IMR-90 (cell line): ENCODE measurements around the gene SOCS6. TPM values are rescaled to one million over a fixed set of nuclear protein-coding genes. Genes with fewer than 3 reads are reported as not detected.

Experiments used
- ATAC-seq: fragments of 200-7000 bp; cut with Tn5 transposase; 2 replicates; pipeline ENCODE4 v1.9.1; 2020; ENCODE audit warnings: low read depth, mild to moderate bottlenecking, moderate library complexity
- BruUV-seq: library from RNA; stranded (reverse); fragments of 400-500 nt; replicated peaks from 2 replicates; lab custom pipeline; 2021; lab: Mats Ljungman, UMichigan
- CTCF ChIA-PET: fragments of 300-600 bp; formaldehyde crosslinking; extraction: SDS; loops from one replicate; lab custom pipeline; 2021; ENCODE audit warnings: antibody characterized with exemption; lab: Yijun Ruan, JAX
- POLR2A ChIA-PET: fragments of 300-600 bp; sonication (Branson Sonifier 250); formaldehyde crosslinking; loops from one replicate; lab custom pipeline; 2022; ENCODE audit warnings: antibody characterized with exemption; ENCODE audit not compliant: unreplicated experiment; lab: Charles Lee
- DNase-seq: peaks from one replicate; pipeline ENCODE4 v3.0.0; 2013
- H2AFZ ChIP-seq: replicated peaks from 2 replicates; pipeline ENCODE3; 2013; ENCODE audit warnings: low read length, mild to moderate bottlenecking; ENCODE audit not compliant: poor library complexity
- H2AK5ac ChIP-seq: 2 replicates; pipeline ENCODE4 v1.6.1; 2013; ENCODE audit warnings: low read depth, low read length, inconsistent platforms
- H2AK9ac ChIP-seq: replicated peaks from 2 replicates; pipeline ENCODE3; 2013; ENCODE audit warnings: mild to moderate bottlenecking, low read depth, low read length, moderate library complexity; ENCODE audit not compliant: poor library complexity
- H2BK120ac ChIP-seq: 2 replicates; pipeline ENCODE4 v1.6.1; 2013; ENCODE audit warnings: low read depth, low read length, inconsistent platforms
- H2BK15ac ChIP-seq: 3 replicates; pipeline ENCODE4 v1.6.1; 2013; ENCODE audit warnings: low read depth, low read length, inconsistent platforms
- H2BK20ac ChIP-seq: 2 replicates; pipeline ENCODE4 v1.6.1; 2013; ENCODE audit warnings: low read depth, mild to moderate bottlenecking, inconsistent platforms, low read length, moderate library complexity
- H2BK5ac ChIP-seq: 2 replicates; pipeline ENCODE4 v1.6.1; 2013; ENCODE audit warnings: mild to moderate bottlenecking, low read depth, low read length, inconsistent platforms; ENCODE audit not compliant: poor library complexity, severe bottlenecking
- H3K14ac ChIP-seq: replicated peaks from 2 replicates; pipeline ENCODE4 v1.6.1; 2013; ENCODE audit warnings: low read depth, low read length, inconsistent platforms
- H3K18ac ChIP-seq: 2 replicates; pipeline ENCODE4 v1.6.1; 2013; ENCODE audit warnings: low read depth, low read length, control low read depth
- H3K23ac ChIP-seq: 2 replicates; pipeline ENCODE4 v1.6.1; 2013; ENCODE audit warnings: low read depth, low read length, inconsistent platforms
- H3K27ac ChIP-seq: 2 replicates; pipeline ENCODE4 v1.5.1; 2013; ENCODE audit warnings: mild to moderate bottlenecking, control low read depth, low read length; ENCODE audit not compliant: insufficient read depth
- H3K27me3 ChIP-seq: 2 replicates; pipeline ENCODE4 v1.6.1; 2013; ENCODE audit warnings: low read length; ENCODE audit not compliant: control insufficient read depth, insufficient read depth
- H3K36me3 ChIP-seq: 2 replicates; pipeline ENCODE4 v1.6.1; 2013; ENCODE audit warnings: low read length, mixed read lengths; ENCODE audit not compliant: control insufficient read depth, insufficient read depth
- H3K4ac ChIP-seq: 2 replicates; pipeline ENCODE4 v1.6.1; 2013; ENCODE audit warnings: low read depth, low read length, inconsistent platforms
- H3K4me1 ChIP-seq: 2 replicates; pipeline ENCODE4 v1.6.1; 2013; ENCODE audit warnings: low read length, mixed read lengths; ENCODE audit not compliant: control insufficient read depth, insufficient read depth
- H3K4me2 ChIP-seq: 2 replicates; pipeline ENCODE4 v1.6.1; 2013; ENCODE audit warnings: low read depth, mild to moderate bottlenecking, control low read depth, low read length, moderate library complexity
- H3K4me3 ChIP-seq: 2 replicates; pipeline ENCODE4 v1.5.1; 2013; ENCODE audit warnings: low read depth, mild to moderate bottlenecking, control low read depth, low read length, moderate library complexity; ENCODE audit not compliant: insufficient read depth
- H3K56ac ChIP-seq: 2 replicates; pipeline ENCODE4 v1.6.1; 2013; ENCODE audit warnings: low read length, inconsistent platforms; ENCODE audit not compliant: insufficient read depth; ENCODE audit errors: extremely low read depth
- H3K79me1 ChIP-seq, 2 experiments: 2 replicates each; pipeline ENCODE4 v1.6.1; 2013; ENCODE audit warnings: low read length in 2 of 2, inconsistent platforms in 1 of 2, low read depth in 1 of 2
- H3K9ac ChIP-seq: 2 replicates; pipeline ENCODE4 v1.6.1; 2013; ENCODE audit warnings: low read depth, low read length, control low read depth
- H3K9me1 ChIP-seq: 2 replicates; pipeline ENCODE4 v1.6.1; 2013; ENCODE audit warnings: low read length, inconsistent platforms; ENCODE audit not compliant: insufficient read depth
- H3K9me3 ChIP-seq: 2 replicates; pipeline ENCODE4 v1.6.1; 2013; ENCODE audit warnings: low read length; ENCODE audit not compliant: control insufficient read depth, insufficient read depth
- H4K20me1 ChIP-seq: 2 replicates; pipeline ENCODE4 v1.6.1; 2013; ENCODE audit warnings: low read length, inconsistent platforms; ENCODE audit not compliant: insufficient read depth
- H4K5ac ChIP-seq: 2 replicates; pipeline ENCODE4 v1.6.1; 2013; ENCODE audit warnings: mild to moderate bottlenecking, low read depth, low read length, control low read depth
- H4K8ac ChIP-seq, 2 experiments: 2 replicates each; pipeline ENCODE4 v1.6.1; 2013; ENCODE audit warnings: low read depth in 2 of 2, low read length in 2 of 2, control low read depth in 1 of 2, inconsistent platforms in 1 of 2
- H4K91ac ChIP-seq: 2 replicates; pipeline ENCODE4 v1.6.1; 2013; ENCODE audit warnings: low read depth, low read length, inconsistent platforms; ENCODE audit not compliant: insufficient read depth
- CEBPB ChIP-seq: IDR thresholded peaks from 2 replicates; pipeline ENCODE4 v1.6.1; 2012; ENCODE audit warnings: low read depth, low read length, improper control_type of control experiment
- CTCF ChIP-seq: conservative IDR thresholded peaks from 2 replicates; pipeline ENCODE4 v1.5.1; 2012; ENCODE audit warnings: mild to moderate bottlenecking, low read depth, low read length, improper control_type of control experiment
- ELK1 ChIP-seq: fragments of 150-350 bp; IDR thresholded peaks from 2 replicates; pipeline ENCODE4 v1.6.1; 2016; ENCODE audit warnings: low read depth, mild to moderate bottlenecking, low read length, moderate library complexity, borderline replicate concordance
- FOS ChIP-seq: fragments of 150-350 bp; IDR thresholded peaks from 2 replicates; pipeline ENCODE4 v1.6.1; 2016; ENCODE audit warnings: low read depth, low read length
- MAFK ChIP-seq: IDR thresholded peaks from 2 replicates; pipeline ENCODE4 v1.6.1; 2012; ENCODE audit warnings: low read depth, low read length, improper control_type of control experiment
- MAZ ChIP-seq: IDR thresholded peaks from 2 replicates; pipeline ENCODE4 v1.6.1; 2012; ENCODE audit warnings: low read depth, mild to moderate bottlenecking, low read length, improper control_type of control experiment, moderate library complexity, borderline replicate concordance
- MXI1 ChIP-seq: IDR thresholded peaks from 2 replicates; pipeline ENCODE4 v1.6.1; 2012; ENCODE audit warnings: low read depth, mild to moderate bottlenecking, low read length, moderate library complexity, borderline replicate concordance
- POLR2A ChIP-seq: IDR thresholded peaks from 2 replicates; pipeline ENCODE4 v1.6.1; 2012; ENCODE audit warnings: mild to moderate bottlenecking, low read depth, low read length
- RAD21 ChIP-seq: IDR thresholded peaks from 2 replicates; pipeline ENCODE4 v1.6.1; 2012; ENCODE audit warnings: low read length, improper control_type of control experiment
- RCOR1 ChIP-seq: IDR thresholded peaks from 2 replicates; pipeline ENCODE4 v1.6.1; 2012; ENCODE audit warnings: mild to moderate bottlenecking, low read length, improper control_type of control experiment; ENCODE audit not compliant: insufficient replicate concordance
- RFX5 ChIP-seq: IDR thresholded peaks from 2 replicates; pipeline ENCODE4 v1.8.0; 2012; ENCODE audit warnings: low read depth, mild to moderate bottlenecking, low read length, moderate library complexity
- USF2 ChIP-seq: fragments of 150-350 bp; IDR thresholded peaks from 2 replicates; pipeline ENCODE4 v1.6.1; 2017; ENCODE audit warnings: mild to moderate bottlenecking, antibody characterized with exemption, low read length, low read depth
- whole genome bisulfite sequencing, 2 experiments: methylation state at CpG; one replicate each; pipeline versions ENCODE4 v1.1.5 to v1.1.7; 2013; ENCODE audit warnings: missing lambda C conversion rate in 2 of 2; ENCODE audit not compliant: insufficient read length in 1 of 2; ENCODE audit errors: extremely low coverage in 2 of 2; 5-methylcytosine and 5-hydroxymethylcytosine counted together
- dilution Hi-C: fragments of 300-500 bp; cut with HindIII; formaldehyde crosslinking; loops from one replicate; pipeline ENCODE4 v1.14.3; 2018; ENCODE audit warnings: low sequenced_read_pairs; ENCODE audit not compliant: unreplicated experiment
- in situ Hi-C: fragments of 300-500 bp; cut with MboI; formaldehyde crosslinking; loops from 3 replicates; pipeline ENCODE4 v1.14.3; 2019; ENCODE audit warnings: low sequenced_read_pairs, inconsistent platforms, mixed read lengths
- intact Hi-C: fragments of 100-400 bp; cut with micrococcal nuclease; formaldehyde crosslinking; loops from 2 replicates; pipeline ENCODE4 v1.10.0; 2022
- polyA plus RNA-seq, 3 experiments: library from polyadenylated mRNA; depleted of rRNA; stranded (reverse); fragments of >200 nt; gene quantifications; 2 replicates each; pipeline ENCODE4 v1.2.3, GENCODE V29; 2012; ENCODE audit warnings: low replicate concordance in 1 of 3
- total RNA-seq: library from RNA; depleted of rRNA; stranded (reverse); fragments of >200 nt; gene quantifications from 2 replicates; pipeline ENCODE4 v1.2.3, GENCODE V29; 2012

Gene SOCS6
- total and polyA plus RNA-seq, 2 of the 4 experiments (the other 2 are of a cell fraction), result 21.3 to 57.4 TPM

DNA sequence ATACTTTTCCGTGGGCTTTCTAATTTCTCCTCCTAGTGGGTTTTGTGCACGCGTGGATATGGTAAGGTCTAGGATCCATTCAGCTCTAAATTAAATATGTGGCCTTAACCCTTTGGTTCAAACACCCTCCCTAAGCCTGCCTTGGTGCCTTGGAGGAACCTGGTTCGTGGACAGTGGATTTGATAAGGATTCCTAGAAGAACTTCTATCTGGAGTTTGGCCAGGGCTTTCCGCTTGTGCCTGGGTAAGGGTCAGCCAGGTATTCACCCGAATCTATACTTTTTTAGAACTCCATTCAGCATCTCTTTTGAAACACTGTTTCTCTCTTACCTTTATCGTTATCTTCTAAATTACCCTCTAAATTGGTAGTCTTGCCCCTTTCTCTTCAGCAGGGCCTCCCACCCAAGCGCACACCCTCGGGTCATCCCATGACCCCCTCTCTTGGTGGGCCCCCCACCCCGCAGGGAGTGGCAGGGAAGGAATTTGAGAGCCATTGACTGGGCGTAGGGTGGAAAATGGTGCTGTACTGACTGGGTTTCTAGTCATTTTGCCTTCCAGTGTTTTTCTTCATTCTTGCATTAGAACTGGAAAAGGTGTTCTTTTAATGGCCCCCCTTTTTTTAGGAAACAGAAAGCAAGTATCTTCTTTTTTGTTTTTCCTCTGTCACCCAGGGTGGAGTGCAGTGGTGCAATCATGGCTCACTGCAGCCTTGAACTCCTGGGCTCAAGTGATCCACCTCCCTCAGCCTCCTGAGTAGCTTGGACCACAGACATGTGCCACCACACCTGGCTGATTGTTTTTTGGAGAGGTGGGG is 1.8 kb downstream of the SOCS6 start (continued):
- TF ChIP-seq ELK1, result no peak

DNA sequence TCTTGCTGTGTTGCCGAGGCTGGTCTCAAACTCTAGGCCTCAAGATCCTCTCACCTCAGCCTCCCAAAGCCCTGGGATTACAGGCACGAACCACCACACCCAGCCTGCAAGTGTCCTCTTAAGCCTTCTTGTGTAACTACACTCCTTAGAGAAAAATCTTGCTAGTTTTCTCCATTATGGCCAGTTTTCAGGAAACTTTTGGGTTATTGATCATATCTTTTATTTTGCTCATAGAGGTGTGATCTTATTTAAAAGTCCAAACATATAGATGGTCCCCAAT is 2.4 kb downstream of the SOCS6 start:
- H2BK5ac ChIP-seq, result no peak overlapping the region
- no peak overlapping the region for H2BK120ac ChIP-seq
- no peak overlapping the region for H2BK20ac ChIP-seq
- H3K9me3 ChIP-seq, result no peaks in the 10 kb centered on the region
- peak overlapping the region; percentile 54 for H3K4me2 ChIP-seq
- H2BK15ac ChIP-seq, result no peak overlapping the region
- H4K5ac ChIP-seq, result no peak overlapping the region
- no peak overlapping the region; the same call in 1 of the 2 replicates for H3K4ac ChIP-seq
- peak overlapping the region; percentile 35 for H2AK9ac ChIP-seq
- H2AK5ac ChIP-seq, result peak overlapping the region; percentile 27; the same call in 1 of the 2 replicates
- intact Hi-C loops (no loop called here), dilution Hi-C loops (no loop called here), in situ Hi-C loops (loop anchor here (5.0 kb wide), 1 partner anchor 84 kb away; the partner anchor contains the start of gene RTTN)
- CTCF ChIA-PET, result no interaction called here
- H3K4me1 ChIP-seq, result peaks cover 17% of the 10 kb centered on the region
- H3K36me3 ChIP-seq, result no peaks in the 10 kb centered on the region
- no peak overlapping the region for H4K91ac ChIP-seq
- peak overlapping the region; percentile 55; the same call in 1 of the 2 replicates for H3K23ac ChIP-seq
- H3K27me3 ChIP-seq, result no peaks in the 10 kb centered on the region
- POLR2A ChIA-PET, result no interaction called here
- no CpG with 5 or more reads among the region's 2 CpGs for WGBS, 2 experiments
- H3K4me3 ChIP-seq, result no peak overlapping the region
- no peak overlapping the region for H3K18ac ChIP-seq
- H3K14ac ChIP-seq, result 0 out of 2 replicates have a peak overlapping the region, but pooled peaks have one; percentile 12
- DNase-seq (no peak), ATAC-seq (no peak)
- peak overlapping the region; percentile 6; the same call in 1 of the 2 replicates for H3K27ac ChIP-seq
- no peak overlapping the region for H2AFZ ChIP-seq
- H3K56ac ChIP-seq, result no peak overlapping the region
- peaks cover 59% of the 10 kb centered on the region for H4K20me1 ChIP-seq
- H4K8ac ChIP-seq, result 0 out of 4 replicates have a peak overlapping the region, but pooled peaks of 1 of the 2 experiments have one; percentile 57
- H3K9me1 ChIP-seq, result peaks cover 22% of the 10 kb centered on the region
- no TSS peak for BruUV-seq
- H3K79me1 ChIP-seq, result peaks cover 0 to 31% of the 10 kb centered on the region in 2 experiments; a peak in 2 of 4 replicates
- no peak overlapping the region for H3K9ac ChIP-seq
- TF ChIP-seq FOS (no peak), MAZ (no peak), RFX5 (no peak), POLR2A (no peak), USF2 (no peak), RAD21 (no peak), CTCF (no peak), MAFK (no peak), MXI1 (no peak), RCOR1 (no peak), CEBPB (no peak)
